Measurements from ENCODE around the gene MOGAT1.

- TF ChIP-seq, protein P1, sequence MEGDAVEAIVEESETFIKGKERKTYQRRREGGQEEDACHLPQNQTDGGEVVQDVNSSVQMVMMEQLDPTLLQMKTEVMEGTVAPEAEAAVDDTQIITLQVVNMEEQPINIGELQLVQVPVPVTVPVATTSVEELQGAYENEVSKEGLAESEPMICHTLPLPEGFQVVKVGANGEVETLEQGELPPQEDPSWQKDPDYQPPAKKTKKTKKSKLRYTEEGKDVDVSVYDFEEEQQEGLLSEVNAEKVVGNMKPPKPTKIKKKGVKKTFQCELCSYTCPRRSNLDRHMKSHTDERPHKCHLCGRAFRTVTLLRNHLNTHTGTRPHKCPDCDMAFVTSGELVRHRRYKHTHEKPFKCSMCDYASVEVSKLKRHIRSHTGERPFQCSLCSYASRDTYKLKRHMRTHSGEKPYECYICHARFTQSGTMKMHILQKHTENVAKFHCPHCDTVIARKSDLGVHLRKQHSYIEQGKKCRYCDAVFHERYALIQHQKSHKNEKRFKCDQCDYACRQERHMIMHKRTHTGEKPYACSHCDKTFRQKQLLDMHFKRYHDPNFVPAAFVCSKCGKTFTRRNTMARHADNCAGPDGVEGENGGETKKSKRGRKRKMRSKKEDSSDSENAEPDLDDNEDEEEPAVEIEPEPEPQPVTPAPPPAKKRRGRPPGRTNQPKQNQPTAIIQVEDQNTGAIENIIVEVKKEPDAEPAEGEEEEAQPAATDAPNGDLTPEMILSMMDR (conservative IDR thresholded peaks at IDR 0.05; ENCODE audit: low read depth, low read length), result no peak
- TF ChIP-seq EZH2 (IDR thresholded peaks at IDR 0.05; ENCODE audit: low read length, unreplicated experiment), result no peak
Observed at GRCh38 chr2:222739939-222740338, 68.5 kb downstream of the MOGAT1 start.
